Measurements from ENCODE around the gene EHD2.
"Not testable (repeated sequence)": the region's sequence is repeated elsewhere in the genome, so short reads cannot be mapped to it uniquely, and the experiment has no call there.

The EHD2 gene

GRCh38 chr19:47752440-47753211, 39.4 kb downstream of the EHD2 start:
- DNase-seq: no peak

- no peak for DNase-seq
Measured at GRCh38 chr19:47754206-47755064, 41.2 kb downstream of the EHD2 start.

DNA sequence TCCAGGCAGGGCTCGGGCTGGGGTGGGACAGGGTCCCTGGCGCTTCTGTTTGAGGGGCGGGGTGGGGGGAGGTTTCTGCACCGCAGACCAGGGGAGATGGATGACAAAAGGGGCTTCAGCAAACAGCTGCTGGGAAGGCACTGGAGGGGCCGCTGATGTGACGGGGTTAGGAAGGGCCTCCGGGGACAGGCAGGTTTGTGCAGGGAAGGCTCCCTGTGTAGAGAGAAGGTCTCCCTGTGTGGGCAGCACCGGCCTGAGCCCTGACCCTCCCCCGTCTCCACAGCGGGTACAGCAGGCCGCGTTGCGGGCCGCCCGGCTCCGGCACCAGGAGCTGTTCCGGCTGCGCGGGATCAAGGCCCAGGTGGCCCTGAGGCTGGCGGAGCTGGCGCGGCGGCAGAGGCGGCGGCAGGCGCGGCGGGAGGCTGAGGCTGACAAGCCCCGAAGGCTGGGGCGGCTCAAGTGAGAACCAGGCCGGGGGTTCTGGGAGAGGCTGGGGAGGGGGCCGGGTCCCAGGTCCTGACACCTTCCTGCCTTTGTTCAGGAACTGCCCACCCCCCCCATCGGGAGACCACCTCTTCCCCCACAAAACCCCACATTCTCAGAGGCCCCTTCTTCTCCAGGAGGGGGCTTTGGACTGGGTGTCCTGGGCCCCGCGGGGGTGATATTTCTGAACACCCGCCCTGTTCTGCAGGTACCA, 42.0 kb downstream of the EHD2 start:
- DNase-seq: no peak

- no peak for DNase-seq
Measured at GRCh38 chr19:47755762-47756626, 42.8 kb downstream of the EHD2 start.

- DNase-seq: no peak
Measured at GRCh38 chr19:47756627-47756929, 43.4 kb downstream of the EHD2 start.

- no peak for DNase-seq
Measured at GRCh38 chr19:47756953-47757608, 43.9 kb downstream of the EHD2 start.

- DNase-seq: no peak
Measured at GRCh38 chr19:47757617-47758442, 44.6 kb downstream of the EHD2 start.

- DNase-seq: no peak
Measured at GRCh38 chr19:47758443-47758804, 45.2 kb downstream of the EHD2 start.

DNA sequence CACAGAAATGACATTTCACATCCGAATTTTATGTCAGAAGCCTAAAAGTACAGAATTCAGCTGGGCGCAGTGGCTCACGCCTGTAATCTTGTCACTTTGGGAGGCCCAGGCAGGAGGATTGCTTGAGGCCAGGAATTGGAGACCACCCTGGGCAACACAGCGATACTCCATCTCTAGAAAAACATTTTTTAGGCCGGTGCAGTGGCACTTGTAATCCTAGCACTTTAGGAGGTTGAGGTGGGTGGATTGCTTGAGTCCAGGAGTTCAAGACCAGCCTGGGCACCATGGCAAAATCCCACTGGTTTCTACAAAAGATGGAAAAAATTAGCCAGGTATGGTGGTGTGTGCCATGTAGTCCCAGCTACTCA, 47.4 kb downstream of the EHD2 start:
- DNase-seq: no peak

- no peak for DNase-seq
Measured at GRCh38 chr19:47761566-47761965, 48.3 kb downstream of the EHD2 start.

- no peak for DNase-seq
Measured at GRCh38 chr19:47762151-47762550, 48.9 kb downstream of the EHD2 start.

DNA sequence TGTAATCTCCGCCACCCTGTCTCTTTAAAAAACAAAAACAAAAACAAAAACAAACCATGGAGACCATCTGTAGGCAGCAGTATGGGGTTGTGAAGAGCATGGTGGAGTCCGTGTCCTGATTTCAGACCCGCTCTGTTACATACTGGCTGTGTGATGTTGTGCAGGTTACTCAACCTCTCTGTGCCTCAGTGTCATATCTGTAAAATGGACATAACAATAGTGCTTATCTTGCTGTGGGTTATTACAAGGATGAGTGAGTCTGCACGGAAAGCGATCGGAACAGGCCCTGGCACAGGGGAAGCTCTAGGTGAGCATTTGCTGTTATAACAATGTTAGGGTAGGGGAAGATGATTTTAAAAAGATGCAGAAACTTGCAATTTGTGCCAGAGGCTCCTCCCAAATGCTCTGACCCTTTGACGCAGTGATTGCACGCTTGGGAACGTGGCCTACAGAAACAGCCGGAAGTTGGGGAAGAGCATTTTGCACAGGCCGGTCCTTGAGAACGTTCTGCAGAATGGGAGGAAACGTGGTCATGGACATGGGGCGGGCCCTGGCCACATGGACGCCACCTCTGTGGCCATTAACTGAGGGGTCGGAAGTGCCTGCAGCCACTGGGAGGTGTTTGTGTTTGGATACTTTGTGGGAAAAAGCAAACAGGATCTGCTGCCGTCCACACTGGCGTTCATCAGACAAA, 49.5 kb downstream of the EHD2 start:
- no peak for DNase-seq

- not testable (repeated sequence) for DNase-seq
Measured at GRCh38 chr19:47764705-47765104, 51.5 kb downstream of the EHD2 start.

DNA sequence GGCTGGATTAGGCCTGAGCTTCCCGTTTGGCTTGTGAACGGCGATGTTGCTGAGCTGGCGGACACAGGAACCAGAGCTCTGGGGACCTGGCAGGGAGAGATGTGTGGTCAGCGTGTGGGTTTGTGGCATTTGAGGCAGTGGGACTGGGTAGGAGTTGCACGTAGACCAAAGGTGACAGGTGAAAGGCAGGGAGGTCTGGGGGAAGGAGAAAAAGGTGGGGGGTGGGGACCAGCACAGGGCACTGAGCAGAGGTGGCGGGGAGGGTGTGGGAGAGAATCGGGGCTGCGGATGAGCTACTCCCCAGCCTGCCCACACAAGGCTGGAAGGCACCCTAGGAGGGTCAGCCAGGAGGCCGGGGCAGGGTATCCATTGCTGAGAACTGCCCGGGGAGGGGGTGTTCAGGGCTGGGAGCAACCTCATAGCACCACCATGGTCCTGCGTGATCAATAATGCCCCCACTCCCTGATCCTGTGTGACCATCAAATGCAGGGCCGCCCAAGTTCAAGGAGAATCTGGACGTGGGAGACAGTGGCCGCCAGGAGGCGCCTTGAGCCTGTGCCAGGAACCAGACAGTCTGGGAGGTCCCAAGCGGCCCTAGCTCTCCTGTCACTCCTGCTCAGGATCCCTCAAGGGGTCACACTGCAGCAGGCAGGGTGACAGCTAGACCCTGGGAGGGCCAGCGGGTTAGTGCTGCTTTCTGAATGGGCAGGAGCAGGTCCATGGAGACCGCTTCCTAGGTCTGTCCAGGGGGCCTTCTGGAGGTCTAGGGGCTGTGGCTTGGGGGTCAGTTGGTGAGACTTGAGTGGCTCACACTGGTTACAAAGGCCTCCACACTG, 52.5 kb downstream of the EHD2 start:
- peak; percentile 48 for DNase-seq

DNA sequence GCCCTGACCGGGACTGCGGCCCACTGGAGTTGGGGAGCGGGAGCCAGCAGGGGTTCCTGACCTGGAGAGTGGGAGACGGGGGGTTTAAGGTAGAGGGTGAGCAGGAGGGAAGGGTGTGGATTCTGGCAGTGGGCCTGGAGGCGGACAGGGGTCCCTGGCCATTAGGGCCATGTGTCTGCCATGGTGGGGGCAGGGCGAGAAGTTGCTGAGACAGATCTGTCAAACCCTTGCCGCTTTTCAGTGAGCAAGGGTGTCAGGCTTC, 53.1 kb downstream of the EHD2 start:
- no peak for DNase-seq

- no peak for DNase-seq
Measured at GRCh38 chr19:47766670-47767069, 53.4 kb downstream of the EHD2 start.

DNA sequence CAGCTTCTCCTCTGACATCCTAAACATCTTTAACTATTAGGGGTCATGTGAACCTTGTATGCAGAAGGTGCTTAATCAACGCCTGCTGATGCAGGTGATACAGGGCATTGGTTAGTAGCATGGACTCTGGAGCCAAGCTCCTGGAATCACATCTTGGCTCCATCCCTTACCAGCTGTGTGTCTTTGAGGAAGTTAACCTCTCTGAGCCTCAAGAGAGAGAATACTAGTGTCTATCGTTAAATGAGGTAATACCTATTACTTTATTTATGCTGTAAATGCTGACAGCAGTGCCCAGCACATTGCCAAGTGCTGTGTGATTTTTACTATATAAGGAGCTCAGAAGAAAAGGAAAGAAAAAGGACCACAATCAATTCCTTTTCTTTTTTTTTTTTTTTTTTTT, 54.1 kb downstream of the EHD2 start:
- no peak for DNase-seq

DNA sequence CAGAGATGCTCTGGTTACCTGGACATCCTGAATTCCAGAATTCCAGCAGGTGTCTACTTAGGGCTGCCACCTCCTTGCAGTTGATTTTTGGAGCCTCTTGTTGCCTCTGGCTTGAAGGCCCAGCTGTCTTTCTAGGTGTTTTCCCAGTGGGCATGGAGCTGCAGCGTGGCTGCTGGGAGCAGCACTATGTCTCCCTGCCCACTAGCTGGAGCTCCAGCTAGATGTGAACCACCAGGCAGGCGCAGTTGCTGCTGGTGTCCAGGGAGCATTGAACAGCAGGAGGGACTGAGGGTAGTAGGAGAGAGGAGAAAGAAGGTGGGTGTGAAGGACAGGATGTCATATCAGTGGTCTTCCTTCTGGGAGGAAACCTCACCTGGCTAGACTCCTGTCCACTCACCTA, 55.4 kb downstream of the EHD2 start:
- DNase-seq: no peak

GRCh38 chr19:47769534-47769933, 56.3 kb downstream of the EHD2 start:
- DNase-seq: no peak

DNA sequence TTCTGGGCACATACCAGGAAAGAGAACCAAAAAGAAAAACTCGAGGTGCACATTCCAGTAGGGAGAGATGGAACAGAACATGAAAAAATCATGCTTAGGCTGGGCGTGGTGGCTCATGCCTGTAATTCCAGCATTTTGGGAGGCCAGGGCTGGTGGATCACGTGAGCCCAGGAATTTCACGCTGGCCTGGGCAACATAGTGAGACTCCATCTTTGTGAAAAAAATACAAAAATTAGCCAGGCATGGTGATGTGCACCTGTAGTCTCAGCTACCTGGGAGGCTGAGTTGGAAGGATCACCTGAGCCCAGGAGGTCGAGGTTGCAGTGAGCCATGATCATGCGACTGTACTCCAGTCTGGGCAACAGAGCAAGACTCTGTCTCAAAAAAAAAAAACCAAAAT, 58.1 kb downstream of the EHD2 start:
- DNase-seq: not testable (repeated sequence)
